Skeletal muscle tissue (tissue), 4 donors: ENCODE measurements around the gene TMED1. TPM values are rescaled to one million over a fixed set of nuclear protein-coding genes. Genes with fewer than 3 reads are reported as not detected.
A peak's percentile ranks its signal among the peaks of the same experiment; 100 is the strongest.
"Not testable (repeated sequence)": the region's sequence is repeated elsewhere in the genome, so short reads cannot be mapped to it uniquely, and the experiment has no call there.

Source experiments
- H3K27ac ChIP-seq: one replicate; pipeline ENCODE4 v1.7.0; 2013; ENCODE audit warnings: mild to moderate bottlenecking, low read depth, low read length, inconsistent platforms
- H3K27me3 ChIP-seq, 3 donors: one replicate each; pipeline ENCODE4 v1.7.0; 2013; ENCODE audit warnings: low read length in 3 of 3; ENCODE audit not compliant: control insufficient read depth in 3 of 3, insufficient read depth in 3 of 3
- H3K36me3 ChIP-seq, 3 donors: one replicate each; pipeline ENCODE4 v1.7.0; 2013; ENCODE audit warnings: low read length in 3 of 3; ENCODE audit not compliant: control insufficient read depth in 3 of 3, insufficient read depth in 3 of 3
- H3K4me1 ChIP-seq, 3 donors: one replicate each; pipeline ENCODE4 v1.7.0; 2013; ENCODE audit warnings: low read length in 3 of 3, mild to moderate bottlenecking in 3 of 3; ENCODE audit not compliant: control insufficient read depth in 3 of 3, insufficient read depth in 3 of 3
- H3K4me3 ChIP-seq, 3 donors: one replicate each; pipeline ENCODE4 v1.7.0; 2013; ENCODE audit warnings: low read length in 3 of 3
- H3K9ac ChIP-seq, 3 donors: one replicate each; pipeline ENCODE4 v1.7.0; 2013; ENCODE audit warnings: low read length in 3 of 3, mild to moderate bottlenecking in 3 of 3, moderate library complexity in 2 of 3, low read depth in 1 of 3
- H3K9me3 ChIP-seq, 3 donors: one replicate each; pipeline ENCODE4 v1.7.0; 2013; ENCODE audit warnings: low read length in 3 of 3; ENCODE audit not compliant: control insufficient read depth in 3 of 3
- total RNA-seq: library from RNA; depleted of rRNA; stranded (reverse); fragments of >200 nt; gene quantifications from one replicate; pipeline ENCODE4 v1.2.3, GENCODE V29; 2014
- donor health status: Osteomylitis.

Gene TMED1
- total RNA-seq, 1 donor from 2014 or later: 39.7 TPM

- Histone ChIP-seq H3K27me3 (peaks cover 0 to 5% (median 0%) of the 10 kb centered on the region in 3 donors), H3K9me3 (no peaks in the 10 kb centered on the region), H3K4me1 (peaks cover 0 to 2% (median 0%) of the 10 kb centered on the region in 3 donors), H3K4me3 (no peak within 1 kb of the TSS), H3K27ac (no peak within 1 kb of the TSS), H3K36me3 (no peaks in the 10 kb centered on the region), H3K9ac (no peak within 1 kb of the TSS)
Observed at GRCh38 chr19:10848230-10848856, 12.3 kb upstream of the TMED1 start, which contains the start of gene C19orf38. TSS of gene C19orf38 (plus strand) at chr19:10848415. CDS start at chr19:10848509, 94 bp downstream.

DNA sequence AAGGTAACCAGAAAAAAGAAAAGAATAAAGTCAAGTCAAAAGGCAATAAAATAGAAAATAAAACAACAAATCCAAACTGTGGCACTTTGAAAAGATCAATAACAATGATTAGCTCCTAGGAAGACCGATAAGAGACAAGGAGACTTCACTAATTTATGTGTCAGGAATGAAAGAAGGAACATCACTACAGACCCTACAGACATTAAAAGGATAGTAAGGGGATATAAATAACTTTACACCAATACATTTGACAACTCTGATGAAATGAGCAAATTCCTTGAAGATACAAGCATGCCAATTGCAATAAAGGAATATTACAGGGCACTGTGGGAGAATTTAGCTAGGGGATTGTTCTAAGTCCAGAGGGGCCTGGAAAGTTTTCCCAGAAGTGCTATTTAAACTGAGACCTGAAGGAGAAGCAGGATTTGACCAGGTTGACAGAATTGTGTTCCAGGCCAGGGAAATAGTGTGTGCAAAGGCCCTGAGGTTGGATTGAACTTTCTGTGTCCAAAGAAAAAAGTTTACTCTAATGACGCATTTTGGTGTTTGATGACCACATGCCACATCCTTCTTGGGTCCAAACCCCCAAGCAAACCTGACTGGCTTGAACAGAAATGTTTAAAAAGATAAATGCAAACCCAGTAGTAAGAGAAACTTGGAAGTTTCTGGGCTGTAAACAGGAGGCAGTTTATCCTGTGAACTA, 10.6 kb upstream of the TMED1 start:
- Histone ChIP-seq H3K4me1 (peaks cover 0 to 2% (median 0%) of the 10 kb centered on the region in 3 donors), H3K27ac (no peak overlapping the region), H3K9me3 (no peaks in the 10 kb centered on the region), H3K4me3 (no peak overlapping the region), H3K27me3 (peaks cover 0 to 5% (median 0%) of the 10 kb centered on the region in 3 donors), H3K36me3 (no peaks in the 10 kb centered on the region), H3K9ac (no peak overlapping the region)

- Histone ChIP-seq H3K9me3 (no peaks in the 10 kb centered on the region), H3K27me3 (no peaks in the 10 kb centered on the region), H3K36me3 (no peaks in the 10 kb centered on the region), H3K9ac (no peak overlapping the region), H3K4me1 (no peaks in the 10 kb centered on the region), H3K27ac (no peak overlapping the region), H3K4me3 (no peak overlapping the region)
Observed at GRCh38 chr19:10842788-10843187, 6.8 kb upstream of the TMED1 start.

GRCh38 chr19:10839114-10840050, 3.4 kb upstream of the TMED1 start:
- Histone ChIP-seq H3K27me3 (no peaks in the 10 kb centered on the region), H3K27ac (no peak overlapping the region), H3K4me1 (peaks cover 14 to 16% (median 14%) of the 10 kb centered on the region in 3 donors), H3K9me3 (peaks cover 0 to 7% (median 6%) of the 10 kb centered on the region in 3 donors), H3K4me3 (no peak overlapping the region), H3K36me3 (peaks cover 0 to 6% (median 5%) of the 10 kb centered on the region in 3 donors), H3K9ac (no peak overlapping the region)

DNA sequence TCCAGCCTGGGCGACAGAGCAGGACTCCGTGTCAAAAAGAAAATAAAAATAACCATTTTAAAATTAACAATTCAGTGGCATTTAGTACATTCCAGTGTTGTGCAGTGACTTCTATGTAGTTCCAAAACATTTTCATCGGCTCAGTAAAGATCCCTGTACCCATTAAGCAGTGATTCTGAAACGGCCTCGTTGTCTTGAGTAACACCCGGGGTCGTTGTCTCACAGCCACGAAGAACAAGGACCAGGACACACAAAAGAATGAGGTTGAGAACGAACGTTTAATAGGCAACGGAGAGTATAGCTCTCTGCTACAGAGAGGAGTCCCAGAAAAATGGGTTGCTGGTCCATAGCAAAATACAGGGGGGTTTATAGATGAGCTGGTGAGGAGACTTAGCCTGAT, 2.4 kb upstream of the TMED1 start:
- Histone ChIP-seq H3K9me3 (peaks cover 0 to 7% (median 6%) of the 10 kb centered on the region in 3 donors), H3K27me3 (no peaks in the 10 kb centered on the region), H3K4me1 (peaks cover 14 to 16% (median 14%) of the 10 kb centered on the region in 3 donors), H3K9ac (no peak overlapping the region), H3K4me3 (no peak overlapping the region), H3K27ac (no peak overlapping the region), H3K36me3 (peaks cover 5 to 11% (median 7%) of the 10 kb centered on the region in 3 donors)

DNA sequence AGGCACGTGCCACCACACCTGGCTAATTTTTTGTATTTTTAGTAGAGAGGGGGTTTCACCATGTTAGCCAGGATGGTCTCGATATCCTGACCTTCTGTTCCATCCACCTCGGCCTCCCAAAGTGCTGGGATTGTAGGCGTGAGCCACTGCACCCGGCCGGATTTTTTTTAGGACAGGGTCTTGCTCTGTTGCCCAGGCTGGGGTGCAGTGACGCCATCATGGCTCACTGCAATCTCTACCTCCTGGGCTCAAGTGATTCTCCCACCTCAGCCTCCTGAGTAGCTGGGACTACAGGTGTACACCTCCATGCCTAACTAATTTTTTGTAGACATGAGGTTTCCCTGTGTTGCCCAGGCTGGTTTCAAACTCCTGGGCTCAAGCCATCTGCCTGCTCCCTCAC, 1.6 kb upstream of the TMED1 start:
- H3K9me3 ChIP-seq, H3K27ac ChIP-seq, H3K27me3 ChIP-seq, H3K9ac ChIP-seq, H3K4me3 ChIP-seq: not testable (repeated sequence)
- Histone ChIP-seq H3K4me1 (peaks cover 14 to 16% (median 14%) of the 10 kb centered on the region in 3 donors), H3K36me3 (peaks cover 11 to 18% (median 12%) of the 10 kb centered on the region in 3 donors)

DNA sequence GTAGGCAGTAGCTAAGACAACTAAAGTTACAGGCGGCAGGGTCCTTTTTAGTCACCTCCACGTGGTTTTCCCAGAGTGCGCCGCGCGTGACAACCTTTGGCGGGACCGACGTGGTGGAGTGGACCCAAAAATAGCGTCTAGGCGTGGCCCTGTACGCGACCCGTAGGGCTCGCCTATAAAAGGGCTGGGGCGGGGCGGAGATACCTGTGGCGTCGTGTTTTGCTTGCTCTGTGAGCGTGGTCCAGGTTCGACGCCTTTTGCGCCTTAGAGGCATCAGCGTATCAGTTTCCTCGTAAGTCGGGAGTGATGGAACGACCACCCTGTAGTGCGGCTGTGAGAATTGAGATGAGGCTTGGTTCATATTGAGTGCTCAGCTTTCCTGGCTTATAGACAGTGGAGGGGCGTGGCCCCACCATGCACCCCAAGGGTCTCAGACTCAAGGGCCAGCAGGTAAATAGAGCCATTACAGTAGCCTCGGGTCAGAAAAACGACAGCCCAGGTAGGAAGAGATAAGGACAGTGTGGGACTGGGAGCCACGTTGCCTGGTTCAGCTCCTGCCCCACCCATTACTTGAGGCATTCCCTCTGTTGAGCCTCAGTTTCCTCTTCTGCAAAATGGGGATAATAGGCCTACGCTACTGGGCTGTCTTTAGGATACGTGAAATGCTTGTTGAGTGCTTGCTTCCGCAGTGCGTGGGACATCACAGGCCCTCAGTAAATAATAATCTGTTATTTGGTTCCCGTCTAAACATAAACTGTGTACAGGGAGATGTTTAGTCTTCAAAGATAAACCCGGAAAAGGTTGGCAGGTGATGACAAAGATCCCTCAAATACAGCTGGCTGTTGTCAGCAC, 693 bp upstream of the TMED1 start:
- Histone ChIP-seq H3K9me3 (peaks cover 0 to 7% (median 6%) of the 10 kb centered on the region in 3 donors), H3K4me3 (peak overlapping the region; percentile 78 to 88 (median 81)), H3K27me3 (no peaks in the 10 kb centered on the region), H3K36me3 (peaks cover 15 to 25% (median 20%) of the 10 kb centered on the region in 3 donors), H3K4me1 (peaks cover 14 to 16% (median 14%) of the 10 kb centered on the region in 3 donors), H3K9ac (peak overlapping the region; percentile 88 to 99 (median 98)), H3K27ac (peak overlapping the region; percentile 99)

- peak overlapping the region; percentile 99 for H3K27ac ChIP-seq
- no peaks in the 10 kb centered on the region for H3K27me3 ChIP-seq
- peaks cover 15 to 25% (median 22%) of the 10 kb centered on the region in 3 donors for H3K36me3 ChIP-seq
- H3K9me3 ChIP-seq: peaks cover 0 to 7% (median 6%) of the 10 kb centered on the region in 3 donors
- peak overlapping the region; percentile 66 to 85 (median 85) for H3K4me3 ChIP-seq
- H3K4me1 ChIP-seq: peaks cover 14 to 16% (median 14%) of the 10 kb centered on the region in 3 donors
- peak overlapping the region; percentile 59 to 86 (median 75) for H3K9ac ChIP-seq
Observed at GRCh38 chr19:10835089-10835753, 791 bp downstream of the TMED1 start.
